Right lung (tissue), 5 donors: Measurements from ENCODE around the gene MGRN1. TPM values are rescaled to one million over a fixed set of nuclear protein-coding genes. Genes with fewer than 3 reads are reported as not detected.
A peak's percentile ranks its signal among the peaks of the same experiment; 100 is the strongest.

ENCODE experiments used
- DNase-seq, 2 donors: peaks; one replicate each; pipeline ENCODE4 v3.0.0-alpha.2; 2013
- polyA plus RNA-seq, 5 donors: library from polyadenylated mRNA; unstranded; fragments of 120-200 nt; gene quantifications; one replicate each; pipeline versions ENCODE4 v1.2.1 to v1.2.3, GENCODE V29; 2013; ENCODE audit warnings: inconsistent platforms in 1 of 5, low replicate concordance in 1 of 5; ENCODE audit not compliant: insufficient read length in 5 of 5, insufficient read depth in 1 of 5

The MGRN1 gene
- polyA plus RNA-seq, 5 donors, result 38.2 to 87.7 (median 58.2) TPM

GRCh38 chr16:4602331-4602730 lies 22.3 kb upstream of the MGRN1 start:
- DNase-seq, result no peak

DNA sequence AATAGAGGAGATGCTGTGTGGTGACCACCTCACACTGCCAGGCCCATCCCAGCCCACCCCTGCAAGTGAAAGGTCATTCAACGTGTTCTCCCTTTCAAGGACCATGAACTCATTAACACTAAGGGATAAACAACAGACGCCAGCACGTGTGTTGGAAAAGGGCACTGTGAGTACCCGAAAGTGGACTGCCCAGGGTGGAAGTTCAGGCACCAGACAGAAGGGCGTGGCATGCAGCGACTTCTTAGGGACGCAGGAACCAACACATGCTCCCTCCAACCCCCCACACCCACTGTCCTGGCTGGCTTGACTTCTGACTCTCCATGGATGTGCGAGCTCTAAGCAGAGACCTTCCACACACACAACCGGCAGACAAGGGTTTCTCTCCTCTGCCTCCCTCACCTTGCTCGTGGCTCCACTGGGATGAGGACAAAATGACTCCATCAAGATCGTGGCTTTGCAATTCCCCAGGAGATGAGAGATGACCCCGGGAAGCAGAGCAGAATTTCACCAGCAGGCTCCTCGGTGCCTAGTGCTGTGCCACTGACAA lies 20.9 kb upstream of the MGRN1 start:
- no peak for DNase-seq

DNA sequence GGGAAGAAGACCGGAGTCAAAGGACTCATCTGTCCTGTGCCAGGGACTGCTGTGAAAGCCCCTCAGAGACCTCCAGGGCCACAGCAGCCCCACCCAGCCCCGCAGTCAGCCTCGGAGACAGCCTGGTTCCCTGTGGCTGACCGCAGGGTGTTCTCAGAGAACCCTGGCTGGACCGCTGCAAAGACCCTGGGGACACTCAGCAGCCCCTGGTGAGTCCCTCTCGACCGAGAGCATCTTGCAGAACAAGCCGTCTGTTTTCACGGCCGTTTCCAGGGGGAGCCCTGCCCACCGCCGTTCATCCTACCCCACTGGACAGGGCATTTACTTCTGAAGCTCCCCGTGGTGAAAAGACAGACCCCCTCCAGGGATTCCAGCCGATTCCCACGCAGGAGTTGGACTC lies 20.2 kb upstream of the MGRN1 start:
- DNase-seq, result no peak

GRCh38 chr16:4606354-4606753 lies 18.3 kb upstream of the MGRN1 start:
- no peak for DNase-seq

GRCh38 chr16:4607841-4608703 lies 16.6 kb upstream of the MGRN1 start:
- no peak for DNase-seq

DNA sequence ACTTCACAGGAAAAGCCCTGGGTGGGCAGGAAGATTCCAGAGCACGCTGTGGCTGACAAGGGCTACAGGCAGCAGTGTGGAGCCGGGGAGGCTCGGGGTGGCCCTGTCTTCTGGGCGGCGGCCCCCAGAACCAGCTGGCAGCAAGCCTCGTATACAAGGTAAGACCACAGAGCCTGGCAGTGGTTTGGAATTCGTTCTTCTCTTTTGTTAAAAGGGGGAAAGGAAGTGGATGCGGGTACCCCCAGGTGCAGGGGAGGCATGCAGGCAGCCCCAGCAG lies 16.0 kb upstream of the MGRN1 start:
- DNase-seq, result no peak

DNA sequence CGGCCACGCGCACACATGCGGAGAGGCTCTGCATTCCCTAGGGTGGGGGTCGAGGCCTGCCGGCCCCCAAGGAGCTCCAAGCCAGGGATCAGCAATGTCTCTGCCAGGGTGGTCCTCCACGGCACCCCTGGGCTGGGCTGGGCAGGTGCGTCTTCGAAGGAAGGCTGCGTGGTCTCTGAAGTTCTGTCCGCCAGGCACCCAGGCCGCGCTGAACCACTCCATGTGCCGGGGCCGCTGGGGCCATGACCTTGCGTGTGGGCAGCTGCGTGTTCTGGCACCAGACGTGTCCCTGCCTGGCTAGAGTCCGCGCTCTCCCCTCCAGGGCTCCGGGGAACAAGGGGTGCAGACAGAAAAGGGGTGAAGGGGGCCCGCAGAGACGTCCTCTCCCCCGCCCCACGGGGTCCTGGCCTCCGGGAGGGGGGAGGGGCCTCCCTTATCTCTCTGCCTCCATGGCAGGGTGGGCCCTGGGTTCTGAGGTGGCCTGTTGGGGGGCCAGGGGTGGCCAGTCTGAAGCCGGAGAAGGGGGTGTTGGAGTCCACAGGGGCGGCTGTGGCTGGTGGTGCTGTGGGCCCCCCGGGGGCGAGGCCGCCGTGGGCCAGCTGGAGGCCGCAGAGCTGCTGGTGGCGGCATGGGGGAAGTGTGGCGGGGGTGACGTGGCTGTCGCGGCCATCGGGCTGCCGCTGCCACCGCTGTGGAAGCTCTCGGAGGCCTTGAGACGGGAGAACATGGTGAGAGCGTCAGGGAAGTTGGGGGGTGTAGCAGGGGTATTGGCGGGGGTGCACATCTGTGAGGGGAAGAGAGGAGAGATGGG lies 15.2 kb upstream of the MGRN1 start:
- no peak for DNase-seq

DNA sequence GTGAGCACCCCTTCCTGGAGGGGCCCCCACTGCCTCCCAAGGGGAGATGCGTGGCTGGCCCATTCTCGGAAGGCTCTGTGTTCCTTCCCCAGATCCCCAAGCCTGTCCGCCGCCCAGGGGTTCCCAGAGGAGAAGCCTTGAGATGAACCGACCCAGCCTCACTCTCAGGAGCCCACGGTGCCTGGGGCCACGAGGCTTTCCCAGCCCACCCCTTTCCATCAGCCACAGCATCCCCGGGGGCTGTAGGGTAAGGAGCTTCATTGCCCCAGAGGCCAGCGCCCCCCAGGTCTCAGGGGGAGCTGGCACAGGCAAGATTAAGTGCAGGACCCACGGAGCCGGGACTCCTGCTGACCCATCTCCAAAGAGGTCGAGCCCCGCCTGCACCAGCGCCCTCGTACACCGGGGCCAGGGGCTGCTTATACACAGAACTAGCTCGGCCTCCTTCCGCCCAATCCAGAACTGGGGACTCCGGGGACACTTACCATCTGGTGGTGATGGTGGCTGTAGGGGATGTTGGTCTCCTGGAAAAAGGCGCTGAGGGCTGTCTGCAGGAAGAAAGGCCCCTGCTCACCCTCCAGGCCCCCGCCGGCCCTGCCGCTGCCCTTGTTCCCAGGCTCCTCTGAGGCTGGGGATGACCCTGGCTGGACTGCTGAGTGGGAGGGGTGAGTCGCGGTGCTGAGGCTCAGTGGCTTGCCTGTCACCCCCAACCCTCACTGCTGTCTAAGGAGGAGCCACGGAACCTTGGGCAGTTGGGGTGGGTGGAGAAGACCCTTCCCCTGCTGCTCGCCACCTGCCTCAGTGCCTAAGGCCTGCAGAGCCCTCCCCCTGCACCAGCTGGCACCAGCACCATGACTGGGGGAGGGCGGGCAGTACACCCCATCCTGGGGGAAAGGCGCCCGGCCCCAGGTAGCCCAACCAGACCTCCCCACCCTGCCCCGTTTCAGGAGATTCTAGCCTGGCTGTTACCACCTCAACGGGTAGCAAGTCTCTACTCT lies 14.3 kb upstream of the MGRN1 start:
- DNase-seq, result no peak

DNA sequence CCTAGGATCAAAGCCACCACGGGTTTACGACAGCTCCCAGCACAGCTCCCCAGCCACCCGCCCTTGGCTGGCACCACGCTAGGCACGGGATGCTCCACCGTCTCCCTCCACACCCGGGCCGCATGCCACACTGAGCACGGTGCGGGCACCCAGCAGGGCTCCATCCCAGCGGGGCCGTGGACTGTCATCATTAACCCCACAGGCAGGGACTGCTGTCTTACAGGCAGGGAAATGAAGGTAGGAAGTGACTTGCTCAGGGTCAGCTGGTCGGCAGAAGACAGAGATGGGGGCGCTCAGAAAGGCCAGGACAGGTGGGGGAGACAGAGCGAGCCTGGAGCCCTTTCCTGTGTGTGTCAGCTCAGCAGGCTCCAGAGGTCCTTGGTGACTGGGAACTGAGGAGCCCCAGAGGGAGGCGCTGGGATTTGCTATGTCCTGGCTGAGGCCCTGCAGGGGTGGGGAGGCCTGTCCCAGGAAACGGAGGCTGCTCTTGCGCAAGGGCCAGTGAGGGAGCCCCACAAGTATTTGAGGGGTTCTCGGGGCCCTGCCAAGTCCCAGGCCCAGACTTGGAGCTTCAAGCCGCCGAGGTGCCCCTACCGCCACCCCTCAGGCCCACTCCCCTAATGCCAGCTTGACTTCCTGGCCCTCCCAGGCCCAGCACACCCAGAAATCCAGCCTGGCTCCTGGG lies 13.1 kb upstream of the MGRN1 start:
- DNase-seq, result no peak

DNA sequence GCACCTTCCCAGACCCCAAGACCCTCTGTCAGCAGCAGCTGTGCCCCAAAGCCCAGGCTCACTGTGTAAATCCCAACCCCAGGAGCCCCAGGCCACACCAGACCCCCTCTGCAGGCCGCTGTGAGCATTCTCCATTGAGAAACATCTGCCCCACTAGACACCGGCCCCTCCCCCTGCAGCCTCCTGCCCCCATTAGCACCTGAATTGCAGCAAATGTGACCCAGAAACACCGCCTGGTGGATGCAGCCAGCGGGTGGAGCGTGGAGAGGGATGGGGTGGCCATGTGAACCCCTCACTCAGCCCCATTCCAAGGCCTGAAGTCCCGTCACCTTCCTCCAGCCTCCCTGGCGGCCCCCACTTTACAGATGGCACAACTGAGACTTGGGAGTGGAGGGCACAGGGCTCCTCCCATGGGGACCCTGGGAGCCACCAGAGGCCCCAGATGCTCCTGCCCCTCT lies 12.1 kb upstream of the MGRN1 start:
- DNase-seq, result no peak

- no peak for DNase-seq
Observed at GRCh38 chr16:4612977-4613635, 11.5 kb upstream of the MGRN1 start.

DNA sequence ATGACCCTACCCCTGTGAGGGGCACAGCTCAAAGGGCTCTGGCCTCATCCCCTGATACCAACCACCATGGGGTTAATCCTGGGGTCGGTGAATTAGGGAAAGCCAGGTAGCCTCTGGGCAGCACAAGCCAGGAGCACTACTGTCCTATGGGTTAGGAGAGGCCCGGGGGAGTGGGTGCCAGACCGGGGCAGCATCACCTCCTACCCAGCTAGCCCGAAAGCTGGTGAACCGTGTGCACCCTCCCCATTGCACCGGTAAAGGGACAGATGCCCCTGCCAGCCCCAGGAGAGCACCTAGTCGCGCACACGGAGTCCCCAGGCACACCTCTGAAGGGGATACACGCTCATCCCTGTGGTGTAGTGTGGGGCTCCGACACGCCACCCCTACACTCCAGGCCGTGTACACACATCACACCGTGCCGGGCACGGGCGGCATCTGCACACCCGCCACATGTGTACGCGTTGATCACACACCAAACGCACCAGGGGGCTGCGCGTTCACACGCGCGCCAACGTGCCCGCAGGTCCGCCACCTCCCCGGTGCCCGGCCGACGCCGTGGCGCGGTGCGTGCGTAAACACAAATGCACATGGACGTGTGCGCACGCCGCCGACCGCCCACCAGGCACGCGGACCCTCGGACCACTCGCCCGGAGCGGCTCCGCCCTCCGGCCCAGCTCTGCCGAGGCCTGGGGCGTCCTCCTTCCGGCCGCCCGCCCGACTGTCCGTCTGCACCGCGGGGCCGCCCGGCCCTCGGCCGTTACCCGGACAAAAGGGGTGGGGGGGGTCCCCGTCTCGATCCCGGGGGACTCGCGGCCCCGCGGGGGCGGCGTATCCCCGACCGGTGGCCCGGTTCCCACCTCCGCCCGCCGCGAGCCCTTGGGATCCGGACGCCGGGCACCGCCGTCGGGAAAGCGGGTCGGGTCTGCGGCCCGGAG lies 10.7 kb upstream of the MGRN1 start:
- DNase-seq, result peak in 1 of 2 donors; percentile 33

DNA sequence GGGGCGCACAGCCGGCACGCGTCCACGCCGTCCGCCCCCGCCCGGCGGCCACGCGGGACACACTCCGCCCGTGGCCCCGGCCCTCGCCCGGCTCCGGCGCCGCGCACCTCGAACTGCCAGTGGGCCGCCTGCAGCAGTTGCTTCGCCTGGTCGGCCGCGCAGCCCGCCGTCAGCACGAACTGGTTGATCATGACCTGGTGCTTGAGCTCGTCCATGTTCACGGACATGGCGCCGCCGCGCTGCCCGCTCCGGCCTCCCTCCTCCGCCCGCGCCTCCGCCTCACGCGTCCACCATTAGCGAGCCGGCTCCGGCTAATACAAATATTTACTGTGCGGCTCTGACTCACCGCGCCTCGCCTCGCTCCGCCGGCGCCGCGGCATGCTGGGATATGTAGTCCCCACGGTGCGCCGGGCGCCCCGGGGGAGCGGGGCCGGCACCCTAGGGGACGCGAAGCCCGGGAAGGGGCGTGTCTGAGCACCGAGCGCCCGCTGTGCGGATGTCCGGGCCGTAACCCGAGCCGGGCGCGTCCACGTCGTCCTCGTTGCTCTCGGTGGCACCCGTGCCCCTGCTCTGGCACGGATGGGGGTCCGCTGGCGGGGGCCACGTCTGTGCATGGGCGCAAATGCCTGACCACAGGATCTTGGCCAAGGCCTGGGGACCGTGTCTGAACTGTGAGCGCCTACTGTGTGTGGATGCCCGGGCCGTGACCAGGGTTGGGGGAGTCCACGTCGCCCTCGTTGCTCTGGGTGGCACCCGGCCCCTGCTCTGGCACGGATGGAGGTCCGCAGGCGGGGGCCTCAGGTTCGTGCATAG lies 9.8 kb upstream of the MGRN1 start, which contains the start of gene UBALD1:
TSS of gene UBALD1 (minus strand) at position 318 of the 813 bp plus-strand sequence. CDS start at position 227, 91 bp downstream.
- DNase-seq, result peak; percentile 84 to 85

- DNase-seq, result no peak
Observed at GRCh38 chr16:4615384-4616046, 9.1 kb upstream of the MGRN1 start.

DNA sequence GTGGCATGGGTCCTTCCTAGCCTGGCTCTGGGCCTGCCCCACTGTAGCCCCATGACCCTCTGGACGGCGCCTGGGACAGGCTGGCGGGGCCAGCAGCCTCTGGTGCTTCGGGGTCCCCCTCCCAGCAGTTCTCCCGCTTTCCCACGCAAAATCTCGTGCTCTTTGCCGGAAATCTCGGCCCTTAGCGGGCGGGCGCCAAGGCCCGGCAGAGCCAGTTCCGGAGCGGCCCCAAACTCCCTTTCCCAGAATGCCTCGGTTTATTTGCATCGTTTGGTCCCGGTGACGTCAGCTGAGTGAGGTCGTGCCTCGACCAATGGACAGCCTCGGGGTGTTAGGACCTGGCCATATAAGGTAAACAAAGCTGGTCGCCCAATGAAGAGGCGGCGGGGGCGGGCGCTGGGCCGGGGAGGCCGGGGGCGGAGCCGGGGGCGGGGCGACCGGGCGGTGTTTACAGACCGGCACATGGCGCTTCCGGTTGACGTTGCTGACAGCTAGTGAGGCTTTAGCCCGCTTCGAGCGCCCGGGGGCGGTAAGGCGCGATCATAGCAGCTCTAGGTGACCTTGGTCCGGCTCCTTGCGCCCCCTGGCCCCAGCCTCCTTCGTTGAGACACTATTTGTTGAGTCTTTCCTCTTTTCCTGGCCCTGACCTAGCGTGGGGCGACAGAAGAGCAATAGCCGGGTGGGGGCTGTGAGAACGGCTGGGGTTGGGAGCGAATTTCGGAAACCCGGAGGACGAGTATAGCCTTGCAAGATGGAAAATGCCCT lies 8.4 kb upstream of the MGRN1 start:
- peak; percentile 99 for DNase-seq

DNA sequence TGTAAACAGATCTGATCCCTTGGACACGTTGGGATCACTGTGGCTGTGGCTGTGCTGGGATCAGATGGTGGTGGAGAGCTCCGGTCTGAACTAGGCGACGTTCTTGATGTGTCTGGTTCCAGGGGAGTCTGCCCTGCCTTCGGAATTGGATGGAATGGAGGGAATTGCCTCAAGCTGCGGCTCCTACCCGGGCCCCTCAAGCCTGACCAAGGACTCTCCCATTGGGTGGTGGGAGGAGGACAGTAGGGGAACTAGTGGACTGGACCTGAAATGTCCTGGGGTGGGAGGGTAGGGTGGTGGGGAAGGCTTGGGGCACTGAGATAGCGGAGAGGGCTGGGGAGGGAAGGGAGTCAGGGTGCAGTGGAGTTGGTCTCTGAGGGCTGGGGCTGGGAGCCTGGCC lies 6.7 kb upstream of the MGRN1 start:
- DNase-seq, result no peak
